ENCODE measurements around the gene UGT2B7.
"Not testable (repeated sequence)": the region's sequence is repeated elsewhere in the genome, so short reads cannot be mapped to it uniquely, and the experiment has no call there.

The UGT2B7 gene

DNA sequence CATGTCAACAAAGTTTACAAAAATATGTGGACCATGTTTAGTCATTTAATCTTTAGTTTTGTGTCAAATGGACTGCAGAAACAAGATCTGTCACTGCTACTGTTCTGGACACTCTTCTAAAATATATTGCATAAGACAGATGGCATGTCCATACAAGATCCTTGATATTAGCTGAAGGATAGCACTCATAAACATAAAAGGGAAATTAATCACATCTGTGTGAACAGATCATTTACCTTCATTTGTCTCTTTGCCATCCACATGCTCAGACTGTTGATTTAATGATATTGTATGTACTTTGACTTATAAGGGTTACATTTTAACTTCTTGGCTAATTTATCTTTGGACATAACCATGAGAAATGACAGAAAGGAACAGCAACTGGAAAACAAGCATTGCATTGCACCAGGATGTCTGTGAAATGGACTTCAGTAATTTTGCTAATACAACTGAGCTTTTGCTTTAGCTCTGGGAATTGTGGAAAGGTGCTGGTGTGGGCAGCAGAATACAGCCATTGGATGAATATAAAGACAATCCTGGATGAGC is at the start of gene UGT2B7:
Gene UGT2B7, plus strand, starts transcription at position 364 of the 546 bp plus-strand sequence. Its CDS starts 47 bp downstream, at position 411.
- DNase-seq (no peak), ATAC-seq (no peak)
- no peak within 1 kb of the TSS for H3K27ac Mint-ChIP-seq
- H3K4me1 Mint-ChIP-seq: no peaks in the 10 kb centered on the region
- no peak within 1 kb of the TSS for H3K4me3 Mint-ChIP-seq
- no peaks in the 10 kb centered on the region for H3K27me3 Mint-ChIP-seq
- H3K9me3 Mint-ChIP-seq: peaks cover 0 to 5% of the 10 kb centered on the region in 2 donors

DNA sequence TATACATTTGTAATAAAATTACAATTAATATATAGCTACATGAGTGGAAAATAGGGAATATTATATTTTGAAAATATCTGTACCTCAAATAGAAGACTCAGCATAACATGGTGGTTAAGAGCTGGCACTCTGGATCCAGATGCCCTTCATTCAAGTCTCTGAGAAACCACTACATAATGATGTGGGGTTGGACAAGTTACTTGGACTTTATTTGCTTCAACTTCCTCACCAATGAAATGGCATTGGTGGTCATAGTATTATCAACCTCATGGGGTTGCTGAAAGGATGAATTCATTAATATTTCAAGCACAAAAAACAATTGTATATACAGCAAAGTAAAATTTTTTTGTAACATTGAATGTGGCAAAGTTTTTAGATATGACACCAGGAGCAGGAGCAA is 46.4 kb upstream of the UGT2B7 start:
- DNase-seq (no peak), ATAC-seq (no peak)
- no peak overlapping the region for H3K27ac Mint-ChIP-seq
- H3K27me3 Mint-ChIP-seq: no peaks in the 10 kb centered on the region
- no peaks in the 10 kb centered on the region for H3K4me1 Mint-ChIP-seq
- no peaks in the 10 kb centered on the region for H3K9me3 Mint-ChIP-seq
- no peak overlapping the region for H3K4me3 Mint-ChIP-seq

DNA sequence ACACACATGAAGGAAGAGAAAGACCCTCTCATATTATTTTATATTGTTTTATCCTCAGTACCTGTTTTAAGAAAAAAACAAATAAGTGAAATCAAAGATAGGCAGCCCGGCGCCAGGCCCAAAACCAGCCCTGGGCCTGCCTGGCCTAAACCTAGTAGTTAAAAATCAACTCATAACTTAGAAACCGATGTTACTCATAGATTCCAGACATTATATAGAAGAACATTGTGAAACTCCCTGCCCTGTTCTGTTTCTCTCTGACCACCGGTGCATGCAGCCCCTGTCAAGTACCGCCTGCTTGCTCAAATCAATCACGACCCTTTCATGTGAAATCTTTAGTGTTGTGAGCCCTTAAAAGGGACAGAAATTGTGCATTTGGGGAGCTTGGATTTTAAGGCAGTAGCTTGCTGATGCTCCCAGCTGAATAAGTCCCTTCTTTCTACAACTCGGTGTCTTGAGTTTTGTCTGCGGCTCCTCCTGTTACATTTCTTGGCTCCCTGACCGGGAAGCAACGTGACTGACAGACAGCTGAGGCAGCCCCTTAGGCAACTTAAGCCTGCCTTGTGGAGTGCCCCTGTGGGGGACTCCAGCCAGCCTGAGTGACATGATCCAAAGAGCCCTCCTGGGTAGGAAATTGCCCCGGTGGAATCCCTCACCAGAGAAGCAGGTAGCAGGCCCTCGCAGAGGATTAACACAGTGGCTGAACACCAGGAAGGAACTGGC is 45.3 kb upstream of the UGT2B7 start:
- not testable (repeated sequence) for H3K4me3 Mint-ChIP-seq, H3K9me3 Mint-ChIP-seq, H3K4me1 Mint-ChIP-seq, H3K27me3 Mint-ChIP-seq, H3K27ac Mint-ChIP-seq, ATAC-seq, DNase-seq

DNA sequence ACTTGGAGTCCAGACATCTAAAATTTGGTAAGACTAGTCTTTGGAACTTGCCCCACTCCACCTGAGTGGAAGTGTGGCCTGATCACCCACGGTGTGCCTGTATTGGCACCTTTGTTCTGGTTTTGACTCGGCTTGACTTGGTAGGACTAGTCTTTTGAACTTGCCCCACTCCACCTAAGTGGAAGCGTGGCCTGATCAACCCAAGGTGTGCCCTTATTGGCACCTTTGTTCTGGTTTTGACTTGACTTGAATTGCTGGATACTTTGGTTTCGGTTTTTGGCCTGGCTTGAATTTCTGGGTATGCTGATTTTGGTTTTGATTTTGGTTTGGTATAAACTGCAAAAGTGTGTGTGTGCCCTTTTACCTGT is 44.7 kb upstream of the UGT2B7 start:
- Mint-ChIP-seq H3K27ac (no peak overlapping the region), H3K4me3 (no peak overlapping the region), H3K4me1 (no peaks in the 10 kb centered on the region), H3K9me3 (no peaks in the 10 kb centered on the region), H3K27me3 (no peaks in the 10 kb centered on the region)
- DNase-seq (no peak), ATAC-seq (no peak)

DNA sequence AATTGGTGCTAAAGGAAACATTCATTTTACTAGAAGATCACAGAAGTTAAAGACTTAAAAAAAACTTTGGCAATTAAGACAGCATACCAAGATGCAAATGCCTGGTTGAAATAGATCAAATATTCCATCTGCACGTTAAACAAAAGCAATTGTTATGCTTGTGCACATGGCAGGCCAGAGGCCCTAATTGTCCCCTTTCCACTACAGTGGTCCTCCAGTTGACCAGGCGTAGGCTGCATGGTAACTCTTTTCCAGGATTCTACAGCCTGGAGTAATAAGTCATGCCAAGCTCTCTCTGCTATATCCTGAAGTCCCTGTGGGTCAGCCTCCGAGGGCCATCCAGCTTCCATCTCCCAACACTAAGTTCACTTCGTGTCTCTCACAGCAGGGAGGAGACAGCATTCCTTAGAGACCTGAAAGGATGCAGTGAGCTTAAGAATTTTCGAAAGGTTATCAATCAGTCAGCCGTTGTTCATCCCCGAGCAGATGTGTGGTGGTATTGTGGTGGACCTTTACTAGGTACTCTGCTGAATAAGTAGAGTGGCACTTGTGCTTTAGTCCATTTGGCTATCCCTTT is 42.9 kb upstream of the UGT2B7 start:
- not testable (repeated sequence) for H3K27me3 Mint-ChIP-seq, ATAC-seq, H3K27ac Mint-ChIP-seq, H3K4me3 Mint-ChIP-seq, H3K9me3 Mint-ChIP-seq, DNase-seq, H3K4me1 Mint-ChIP-seq

DNA sequence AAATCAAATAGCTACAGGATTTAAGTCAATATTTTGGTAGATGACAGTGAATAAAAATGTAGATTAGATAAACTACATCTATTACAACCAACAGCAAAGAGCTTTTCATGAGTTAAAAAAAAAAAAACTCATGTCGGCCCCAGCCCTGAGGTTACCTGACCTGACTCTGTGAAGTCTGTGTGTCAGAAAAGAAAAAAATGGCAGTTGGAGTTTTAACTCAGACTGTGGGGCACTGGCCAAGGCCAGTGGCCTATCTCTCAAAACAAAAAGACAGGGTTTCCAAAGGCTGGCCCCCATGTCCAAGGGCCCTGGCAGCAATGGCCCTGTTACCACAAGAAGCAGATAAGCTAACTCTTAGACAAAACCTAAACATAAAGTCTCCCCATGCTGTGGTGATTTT is 42.2 kb upstream of the UGT2B7 start:
- ATAC-seq, H3K9me3 Mint-ChIP-seq, H3K27me3 Mint-ChIP-seq: not testable (repeated sequence)

DNA sequence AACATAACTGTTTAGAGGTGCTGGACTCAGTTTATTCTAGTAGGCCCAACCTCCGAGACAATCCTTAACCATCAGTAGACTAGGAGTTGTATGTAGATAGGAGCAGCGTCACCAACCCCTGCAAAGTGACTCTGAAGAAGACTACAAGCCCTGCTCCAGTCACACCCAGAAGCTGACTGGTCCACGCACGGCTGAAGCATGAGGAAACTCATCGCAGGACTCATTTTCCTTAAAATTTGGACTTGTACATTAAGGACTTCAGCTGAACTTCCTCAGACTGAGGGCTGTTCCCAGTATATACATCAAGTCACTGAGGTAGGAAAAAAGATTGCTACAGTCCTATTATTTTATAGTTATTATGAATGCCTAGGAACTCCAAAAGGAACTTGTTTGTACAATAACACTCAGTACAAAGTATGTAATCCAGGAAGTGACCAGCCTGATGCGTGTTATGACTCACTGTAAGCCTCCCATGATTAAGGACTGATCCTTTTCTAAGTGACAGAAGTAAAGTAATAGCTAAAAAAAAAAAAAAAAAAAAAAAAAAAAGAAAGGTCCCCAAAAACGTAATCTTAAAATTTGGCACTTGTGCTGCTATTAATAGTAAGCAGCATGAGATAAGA is 41.6 kb upstream of the UGT2B7 start:
- no peak for DNase-seq
- H3K9me3 Mint-ChIP-seq: no peaks in the 10 kb centered on the region
- H3K4me1 Mint-ChIP-seq: no peaks in the 10 kb centered on the region
- no peak overlapping the region for H3K4me3 Mint-ChIP-seq
- H3K27me3 Mint-ChIP-seq: no peaks in the 10 kb centered on the region
- no peak for ATAC-seq
- no peak overlapping the region for H3K27ac Mint-ChIP-seq

More for the DNA sequence above, 42.2 kb upstream of the UGT2B7 start:
- not testable (repeated sequence) for H3K4me3 Mint-ChIP-seq, H3K4me1 Mint-ChIP-seq, H3K27ac Mint-ChIP-seq, DNase-seq

DNA sequence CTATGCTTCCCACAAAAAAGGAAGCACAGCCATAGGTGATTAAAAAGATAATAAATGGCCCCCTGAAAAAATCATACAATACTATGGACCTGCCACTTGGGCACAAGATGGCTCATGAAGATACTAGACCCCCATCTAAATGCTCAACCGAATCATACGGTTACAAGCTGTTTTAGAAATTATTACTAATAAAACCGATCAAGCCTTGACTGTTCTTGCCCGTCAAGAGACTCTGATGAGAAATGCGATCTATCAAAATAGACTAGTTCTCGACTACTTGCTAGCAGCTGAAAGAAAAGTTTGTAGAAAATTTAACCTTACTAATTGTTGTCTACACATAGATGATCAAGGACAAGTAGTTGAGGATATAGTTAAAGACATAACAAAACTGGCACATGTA is 40.1 kb upstream of the UGT2B7 start:
- Mint-ChIP-seq H3K27ac (no peak overlapping the region), H3K4me3 (no peak overlapping the region), H3K27me3 (no peaks in the 10 kb centered on the region), H3K4me1 (no peaks in the 10 kb centered on the region), H3K9me3 (no peaks in the 10 kb centered on the region)
- ATAC-seq (no peak), DNase-seq (no peak)

DNA sequence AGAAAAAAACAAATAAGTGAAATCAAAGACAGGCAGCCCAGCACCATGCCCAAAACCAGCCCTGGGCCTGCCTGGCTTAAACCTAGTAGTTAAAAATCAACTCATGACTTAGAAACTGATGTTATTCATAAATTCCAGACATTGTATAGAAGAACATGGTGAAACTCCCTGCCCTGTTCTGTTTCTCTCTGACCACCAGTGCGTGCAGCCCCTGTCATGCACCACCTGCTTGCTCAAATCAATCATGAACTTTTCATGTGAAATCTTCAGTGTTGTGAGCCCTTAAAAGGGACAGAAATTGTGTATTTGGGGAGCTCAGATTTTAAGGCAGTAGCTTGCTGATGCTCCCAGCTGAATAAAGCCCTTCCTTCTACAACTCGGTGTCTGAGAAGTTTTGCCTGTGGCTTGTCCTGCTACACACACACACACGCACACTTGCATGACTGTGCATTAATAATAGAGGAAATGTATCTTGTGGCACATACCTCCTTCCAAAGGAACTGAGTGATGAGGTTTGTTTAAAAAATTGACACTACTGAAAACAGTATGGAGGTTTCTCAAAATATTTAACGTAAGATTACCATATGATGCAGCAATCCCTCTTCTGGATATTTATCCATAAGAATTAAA is 39.2 kb upstream of the UGT2B7 start:
- DNase-seq: no peak
- no peaks in the 10 kb centered on the region for H3K9me3 Mint-ChIP-seq

DNA sequence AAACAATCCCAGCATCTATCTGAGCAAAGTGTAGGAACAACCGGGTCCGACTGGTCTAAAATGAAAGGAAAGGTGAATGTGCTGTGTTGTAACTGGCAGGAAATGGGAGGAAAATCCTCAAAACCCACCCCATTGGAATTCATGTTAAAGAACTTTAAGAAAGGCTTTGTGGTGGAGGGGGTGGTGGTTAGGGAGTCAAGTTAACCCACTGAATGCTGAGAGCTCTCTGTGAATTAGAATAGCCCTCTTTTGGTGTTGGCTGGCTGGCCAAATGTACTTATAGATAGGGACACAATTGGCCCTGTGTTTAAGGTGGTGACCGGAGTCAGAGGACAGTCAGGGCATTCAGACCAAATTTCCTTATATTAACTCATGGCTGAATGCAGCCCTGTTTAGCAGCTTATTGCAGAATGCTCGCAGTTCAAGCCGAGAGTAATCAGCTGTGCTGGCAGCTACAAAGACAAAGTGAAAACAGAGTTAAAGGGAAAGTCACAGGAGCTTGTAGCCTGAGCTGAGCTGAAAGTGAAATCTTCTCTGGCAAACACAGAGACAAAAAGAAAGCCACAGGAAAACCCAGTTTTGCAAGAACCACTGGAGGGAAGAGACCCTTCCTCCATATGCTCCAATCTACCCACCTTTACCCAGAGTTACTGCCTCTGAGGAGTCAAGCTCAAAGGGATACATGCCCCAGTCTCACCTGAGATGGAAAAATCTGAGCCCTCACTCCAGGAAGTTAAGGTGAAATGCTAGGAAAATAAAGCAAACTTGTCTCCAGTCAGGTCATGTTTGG is 38.5 kb upstream of the UGT2B7 start:
- ATAC-seq (no peak), DNase-seq (no peak)
- no peaks in the 10 kb centered on the region for H3K9me3 Mint-ChIP-seq
- H3K4me3 Mint-ChIP-seq: no peak overlapping the region
- H3K4me1 Mint-ChIP-seq: no peaks in the 10 kb centered on the region
- H3K27ac Mint-ChIP-seq: no peak overlapping the region
- H3K27me3 Mint-ChIP-seq: no peaks in the 10 kb centered on the region

More for the DNA sequence above, 39.2 kb upstream of the UGT2B7 start:
- ATAC-seq: no peak
- Mint-ChIP-seq H3K27ac (no peak overlapping the region), H3K4me1 (no peaks in the 10 kb centered on the region), H3K4me3 (no peak overlapping the region), H3K27me3 (no peaks in the 10 kb centered on the region)

DNA sequence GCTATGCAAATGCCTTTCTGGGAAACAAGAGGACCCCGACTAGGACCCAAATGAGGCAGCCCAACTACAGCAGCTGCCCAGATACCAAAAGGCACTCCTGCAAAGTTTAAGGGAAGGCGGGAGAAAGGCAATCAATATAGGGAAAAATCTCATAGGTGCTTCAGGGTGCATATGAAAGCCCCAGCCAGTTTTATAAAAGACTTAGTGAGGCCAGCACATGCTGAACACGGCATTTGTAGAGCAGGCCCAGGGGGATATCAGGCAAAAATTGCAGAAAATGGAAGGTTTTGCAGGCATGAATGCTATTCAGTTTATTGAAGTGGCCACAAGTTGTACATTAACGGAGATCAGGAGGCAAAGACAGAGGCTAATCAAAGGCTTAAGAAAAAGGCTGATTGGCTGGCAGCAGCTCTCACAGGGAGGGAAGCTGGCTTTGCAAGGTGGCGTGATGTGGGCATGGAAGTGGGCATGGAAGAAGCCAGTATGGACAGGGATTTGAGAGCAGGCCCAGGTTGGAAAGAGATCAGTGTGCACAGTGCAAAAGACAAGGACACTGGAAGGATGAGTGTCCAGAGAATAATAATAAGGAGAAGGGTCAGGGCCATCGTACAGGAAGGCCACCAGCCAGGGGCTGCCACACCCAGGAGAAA is 37.7 kb upstream of the UGT2B7 start:
- ATAC-seq: peak; percentile 28
- no peak for DNase-seq
- Mint-ChIP-seq H3K27ac (no peak overlapping the region), H3K27me3 (no peaks in the 10 kb centered on the region), H3K9me3 (no peaks in the 10 kb centered on the region), H3K4me1 (no peaks in the 10 kb centered on the region), H3K4me3 (no peak overlapping the region)

DNA sequence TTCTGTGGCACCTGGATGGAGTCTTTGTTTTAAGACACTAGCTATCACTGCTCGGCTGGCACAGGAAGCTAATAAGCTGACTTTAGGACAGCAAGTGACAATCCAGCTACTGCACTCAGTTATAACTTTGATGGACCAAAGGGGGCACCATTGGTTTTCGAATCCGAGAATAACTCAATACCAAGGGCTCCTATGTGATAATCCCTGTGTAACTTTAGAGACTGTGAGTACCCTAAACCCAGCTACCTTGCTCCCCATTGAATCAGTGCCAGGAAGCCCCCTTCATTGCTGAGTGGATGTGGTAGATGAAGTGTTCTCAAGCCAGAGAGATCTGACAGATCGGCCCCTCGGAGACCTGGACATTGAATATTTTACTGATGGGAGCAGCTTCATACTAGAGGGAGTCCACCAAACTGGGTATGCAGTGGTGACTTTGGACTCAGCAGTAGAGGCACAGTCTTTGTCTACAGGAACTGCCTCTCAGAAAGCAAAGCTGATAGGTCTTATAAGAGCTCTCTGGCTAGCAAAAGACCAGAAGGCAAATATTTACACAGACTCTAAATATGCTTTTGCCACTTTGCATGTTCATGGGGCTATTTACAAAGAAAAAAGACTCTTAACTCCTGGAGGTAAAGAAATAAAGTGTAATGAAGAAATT is 35.5 kb upstream of the UGT2B7 start:
- Mint-ChIP-seq H3K27me3 (no peaks in the 10 kb centered on the region), H3K27ac (no peak overlapping the region), H3K4me3 (no peak overlapping the region), H3K4me1 (no peaks in the 10 kb centered on the region), H3K9me3 (no peaks in the 10 kb centered on the region)
- no peak for DNase-seq
- no peak for ATAC-seq

DNA sequence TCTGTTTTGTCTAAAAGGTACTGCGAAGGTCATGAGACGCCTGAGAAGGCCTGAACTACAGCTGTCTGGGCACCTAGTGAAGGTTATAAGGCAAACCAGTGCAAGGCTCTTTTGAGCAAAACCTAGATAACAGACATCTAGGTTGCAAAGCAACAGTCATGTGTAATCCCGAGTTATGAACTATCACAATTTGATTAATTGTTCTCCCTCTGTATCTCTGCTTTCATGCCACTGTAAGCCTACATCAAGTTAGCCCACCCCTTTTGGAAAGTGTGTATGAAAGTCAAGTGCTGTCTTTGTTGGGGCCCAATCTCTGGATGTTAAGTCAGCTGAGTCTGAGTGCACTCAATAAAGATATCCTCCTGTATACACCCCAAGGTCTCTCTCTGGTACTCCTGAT is 31.9 kb upstream of the UGT2B7 start:
- Mint-ChIP-seq H3K27ac (no peak overlapping the region), H3K4me3 (no peak overlapping the region), H3K9me3 (no peaks in the 10 kb centered on the region), H3K4me1 (no peaks in the 10 kb centered on the region), H3K27me3 (no peaks in the 10 kb centered on the region)
- DNase-seq (no peak), ATAC-seq (no peak)

DNA sequence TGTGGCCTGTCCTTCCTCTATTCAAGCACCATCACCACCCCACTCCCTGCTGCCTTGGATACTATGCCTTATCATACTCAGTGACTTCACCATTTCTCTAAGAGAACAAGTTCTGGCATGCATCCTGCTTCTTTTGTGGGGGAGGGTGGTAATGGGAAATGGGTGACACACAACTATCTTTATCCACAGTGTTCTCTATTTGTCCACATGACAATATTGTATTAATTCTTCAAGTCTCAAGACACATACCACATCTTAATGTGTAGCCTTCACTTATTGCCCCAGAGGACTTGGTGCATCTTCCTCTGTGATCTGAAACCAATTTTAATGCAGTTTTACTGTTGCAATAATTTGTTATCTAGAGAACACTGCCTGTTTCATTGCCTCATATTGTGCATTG is 29.3 kb upstream of the UGT2B7 start:
- Mint-ChIP-seq H3K4me1 (no peaks in the 10 kb centered on the region), H3K27me3 (no peaks in the 10 kb centered on the region), H3K27ac (no peak overlapping the region), H3K9me3 (no peaks in the 10 kb centered on the region), H3K4me3 (no peak overlapping the region)
- DNase-seq: no peak
- no peak for ATAC-seq

All from stimulated activated naive CD8-positive, alpha-beta T cell treated with anti-CD3 and anti-CD28 coated beads, Interleukin-15, amount 100 ng/mL, for 72 hours (primary cell).